ENCODE results near the gene NANP.

DNA sequence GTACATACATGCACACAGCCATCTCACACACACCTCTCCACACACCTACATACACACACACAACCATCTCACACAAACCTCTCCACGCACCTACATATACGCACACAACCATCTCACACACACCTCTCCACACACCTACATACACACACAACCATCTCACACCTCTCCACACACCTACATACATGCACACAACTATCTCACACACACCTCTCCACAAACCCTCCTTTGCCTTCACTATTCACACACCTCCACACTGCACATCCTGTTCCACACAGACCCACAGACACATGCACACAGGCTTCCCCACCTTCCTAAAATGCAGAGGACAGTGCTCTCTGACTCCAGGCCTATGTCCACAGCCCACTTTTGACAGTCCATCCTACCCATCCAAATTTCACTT, 22.2 kb downstream of the NANP start:
- TF ChIP-seq ETV6 (conservative IDR thresholded peaks at IDR 0.05 in 1 of 2, IDR thresholded peaks at IDR 0.05 in 1 of 2; ENCODE audit: borderline replicate concordance in 1 of 2, low read depth in 1 of 2) (no peak), EP300 (IDR thresholded peaks at IDR 0.05; ENCODE audit: borderline replicate concordance in 1 of 2, control insufficient read depth in 1 of 2, low read depth in 2 of 2, low read length in 2 of 2) (no peak), CHD2 (IDR thresholded peaks at IDR 0.05; ENCODE audit: borderline replicate concordance, low read depth, low read length) (no peak), SPI1 (IDR thresholded peaks at IDR 0.05; ENCODE audit: borderline replicate concordance, insufficient read depth, low read depth, low read length) (no peak)
- TF ChIP-seq, protein P1, sequence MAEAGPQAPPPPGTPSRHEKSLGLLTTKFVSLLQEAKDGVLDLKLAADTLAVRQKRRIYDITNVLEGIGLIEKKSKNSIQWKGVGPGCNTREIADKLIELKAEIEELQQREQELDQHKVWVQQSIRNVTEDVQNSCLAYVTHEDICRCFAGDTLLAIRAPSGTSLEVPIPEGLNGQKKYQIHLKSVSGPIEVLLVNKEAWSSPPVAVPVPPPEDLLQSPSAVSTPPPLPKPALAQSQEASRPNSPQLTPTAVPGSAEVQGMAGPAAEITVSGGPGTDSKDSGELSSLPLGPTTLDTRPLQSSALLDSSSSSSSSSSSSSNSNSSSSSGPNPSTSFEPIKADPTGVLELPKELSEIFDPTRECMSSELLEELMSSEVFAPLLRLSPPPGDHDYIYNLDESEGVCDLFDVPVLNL (IDR thresholded peaks at IDR 0.05; ENCODE audit: low read depth, low read length), result no peak
- TF ChIP-seq, protein P2, sequence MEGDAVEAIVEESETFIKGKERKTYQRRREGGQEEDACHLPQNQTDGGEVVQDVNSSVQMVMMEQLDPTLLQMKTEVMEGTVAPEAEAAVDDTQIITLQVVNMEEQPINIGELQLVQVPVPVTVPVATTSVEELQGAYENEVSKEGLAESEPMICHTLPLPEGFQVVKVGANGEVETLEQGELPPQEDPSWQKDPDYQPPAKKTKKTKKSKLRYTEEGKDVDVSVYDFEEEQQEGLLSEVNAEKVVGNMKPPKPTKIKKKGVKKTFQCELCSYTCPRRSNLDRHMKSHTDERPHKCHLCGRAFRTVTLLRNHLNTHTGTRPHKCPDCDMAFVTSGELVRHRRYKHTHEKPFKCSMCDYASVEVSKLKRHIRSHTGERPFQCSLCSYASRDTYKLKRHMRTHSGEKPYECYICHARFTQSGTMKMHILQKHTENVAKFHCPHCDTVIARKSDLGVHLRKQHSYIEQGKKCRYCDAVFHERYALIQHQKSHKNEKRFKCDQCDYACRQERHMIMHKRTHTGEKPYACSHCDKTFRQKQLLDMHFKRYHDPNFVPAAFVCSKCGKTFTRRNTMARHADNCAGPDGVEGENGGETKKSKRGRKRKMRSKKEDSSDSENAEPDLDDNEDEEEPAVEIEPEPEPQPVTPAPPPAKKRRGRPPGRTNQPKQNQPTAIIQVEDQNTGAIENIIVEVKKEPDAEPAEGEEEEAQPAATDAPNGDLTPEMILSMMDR (IDR thresholded peaks at IDR 0.05 in 2 of 3, conservative IDR thresholded peaks at IDR 0.05 in 1 of 3; ENCODE audit: control insufficient read depth in 2 of 3, extremely low read depth in 1 of 3, insufficient read depth in 1 of 3, low read depth in 3 of 3, low read length in 3 of 3), result no peak

Data from GM12878 (cell line).